ENCODE results near the gene TMPRSS6. TPM values are rescaled to one million over a fixed set of nuclear protein-coding genes. Genes with fewer than 3 reads are reported as not detected.

TMPRSS6 gene
- total RNA-seq, 4 donors from 2014 or later = not detected

DNA sequence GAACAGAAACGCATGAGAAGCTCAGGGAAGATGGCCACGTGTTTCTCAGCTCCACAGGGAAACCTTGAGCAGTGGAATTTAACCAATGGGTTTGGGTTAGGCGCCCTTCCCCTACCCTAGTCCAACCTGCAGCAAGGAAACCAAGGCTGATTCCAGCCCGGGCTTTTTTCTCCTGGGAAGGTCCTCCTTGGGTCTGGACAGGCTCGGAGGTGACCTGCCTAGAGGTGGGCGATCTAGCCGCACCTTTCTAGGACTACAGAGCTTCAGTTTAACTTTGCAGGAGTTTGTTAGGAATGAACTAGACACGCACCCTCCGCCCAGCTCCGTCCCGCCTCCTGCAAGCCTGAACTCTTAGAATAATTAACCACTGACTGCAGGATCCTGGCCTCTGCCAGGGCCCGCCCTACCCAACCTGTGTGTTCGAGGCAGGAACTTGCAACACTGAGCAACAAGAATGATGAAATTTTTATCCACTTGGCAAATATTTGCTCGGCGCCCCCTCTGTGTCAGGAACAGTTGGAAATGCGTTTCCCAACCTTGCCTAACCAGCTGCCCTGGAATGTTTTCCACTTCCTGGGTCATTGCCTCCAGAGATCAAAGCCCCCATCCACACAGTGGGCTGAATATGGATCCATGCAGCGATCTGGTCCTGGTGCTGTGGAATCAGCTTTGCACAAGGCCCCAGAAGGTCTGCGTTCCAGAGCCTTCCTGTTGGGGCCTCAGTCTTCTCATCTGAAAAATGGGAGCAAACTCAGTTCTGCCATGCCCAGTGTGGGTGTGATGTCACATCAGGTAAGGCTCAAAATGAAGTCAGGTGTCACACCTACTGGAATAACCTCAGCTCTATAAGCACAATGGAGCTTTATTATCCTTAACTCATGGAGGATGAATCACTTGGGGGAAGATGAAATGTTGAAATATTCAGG, 76.7 kb downstream of the TMPRSS6 start:
- no peak for DNase-seq (ENCODE audit: extremely low spot score)
- H3K4me3 ChIP-seq = no peak overlapping the region
- peak in 1 of 2 donors; percentile 3 for TF ChIP-seq POLR2AphosphoS5 (IDR thresholded peaks at IDR 0.05)
- TF ChIP-seq EP300 (IDR thresholded peaks at IDR 0.05) = no peak
- 62% methylated on average over 18 of the region's 18 CpGs for WGBS
- no peaks in the 10 kb centered on the region for H3K9me3 ChIP-seq
- no peaks in the 10 kb centered on the region for H3K4me1 ChIP-seq
- peaks cover 0 to 34% (median 2%) of the 10 kb centered on the region in 4 donors for H3K27me3 ChIP-seq
- H3K36me3 ChIP-seq = peaks cover 13 to 29% (median 17%) of the 10 kb centered on the region in 4 donors
- H3K27ac ChIP-seq (replicated peaks in 1 of 4) = no peak overlapping the region
- intact Hi-C loops (cut with DNase I) = no loop called here

- Histone ChIP-seq H3K4me3 (no peak overlapping the region), H3K36me3 (peaks cover 20 to 36% (median 23%) of the 10 kb centered on the region in 4 donors), H3K4me1 (no peaks in the 10 kb centered on the region), H3K27ac (replicated peaks in 1 of 4) (no peak overlapping the region), H3K27me3 (peaks cover 0 to 27% (median under 1%) of the 10 kb centered on the region in 4 donors), H3K9me3 (no peaks in the 10 kb centered on the region)
- 72% methylated on average over 2 of the region's 2 CpGs for WGBS
- TF ChIP-seq, protein P1, sequence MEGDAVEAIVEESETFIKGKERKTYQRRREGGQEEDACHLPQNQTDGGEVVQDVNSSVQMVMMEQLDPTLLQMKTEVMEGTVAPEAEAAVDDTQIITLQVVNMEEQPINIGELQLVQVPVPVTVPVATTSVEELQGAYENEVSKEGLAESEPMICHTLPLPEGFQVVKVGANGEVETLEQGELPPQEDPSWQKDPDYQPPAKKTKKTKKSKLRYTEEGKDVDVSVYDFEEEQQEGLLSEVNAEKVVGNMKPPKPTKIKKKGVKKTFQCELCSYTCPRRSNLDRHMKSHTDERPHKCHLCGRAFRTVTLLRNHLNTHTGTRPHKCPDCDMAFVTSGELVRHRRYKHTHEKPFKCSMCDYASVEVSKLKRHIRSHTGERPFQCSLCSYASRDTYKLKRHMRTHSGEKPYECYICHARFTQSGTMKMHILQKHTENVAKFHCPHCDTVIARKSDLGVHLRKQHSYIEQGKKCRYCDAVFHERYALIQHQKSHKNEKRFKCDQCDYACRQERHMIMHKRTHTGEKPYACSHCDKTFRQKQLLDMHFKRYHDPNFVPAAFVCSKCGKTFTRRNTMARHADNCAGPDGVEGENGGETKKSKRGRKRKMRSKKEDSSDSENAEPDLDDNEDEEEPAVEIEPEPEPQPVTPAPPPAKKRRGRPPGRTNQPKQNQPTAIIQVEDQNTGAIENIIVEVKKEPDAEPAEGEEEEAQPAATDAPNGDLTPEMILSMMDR (IDR thresholded peaks at IDR 0.05) = no peak
- no peak for TF ChIP-seq POLR2A (IDR thresholded peaks at IDR 0.05; ENCODE audit: low read depth)
- TF ChIP-seq EP300 (IDR thresholded peaks at IDR 0.05) = no peak
- no peak for TF ChIP-seq POLR2AphosphoS5 (IDR thresholded peaks at IDR 0.05)
- intact Hi-C loops (cut with DNase I) = no loop called here
- DNase-seq (ENCODE audit: extremely low spot score) = no peak
Observed at GRCh38 chr22:37032134-37032534, 77.4 kb downstream of the TMPRSS6 start.

DNA sequence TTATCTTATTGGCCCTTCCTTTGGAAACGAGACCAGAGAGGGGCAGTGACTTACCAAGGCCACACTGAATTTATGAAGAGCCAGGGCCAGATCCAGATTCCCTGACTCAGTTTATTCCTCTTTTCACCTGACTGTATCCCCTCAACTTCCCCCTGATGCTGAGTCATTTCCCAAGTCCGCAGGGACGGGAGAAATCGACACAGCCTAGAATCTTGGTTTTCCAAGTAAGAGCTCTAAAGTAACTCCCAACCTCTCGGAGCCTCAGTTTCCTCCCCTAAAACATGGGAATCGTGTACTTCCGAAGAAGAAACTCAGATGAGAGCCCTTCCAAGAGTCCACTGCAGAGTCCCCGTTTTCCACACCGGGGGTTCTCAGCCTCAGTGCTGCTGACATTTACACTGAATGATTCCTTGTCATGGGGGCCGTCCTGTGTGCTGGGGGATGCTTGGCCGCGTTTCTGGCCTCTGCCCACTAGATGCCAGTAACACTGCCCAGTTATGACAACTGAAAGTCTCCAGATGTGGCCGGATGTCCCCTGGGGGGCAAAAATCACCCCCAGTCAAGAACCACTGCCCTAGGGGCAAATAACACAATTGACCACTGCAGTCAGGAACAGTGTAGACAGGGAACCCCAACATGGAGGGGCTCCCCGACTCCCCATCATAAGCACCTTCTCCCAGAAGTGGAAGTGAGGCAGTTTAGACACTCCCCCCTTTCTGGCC, 78.8 kb downstream of the TMPRSS6 start:
- Histone ChIP-seq H3K27ac (replicated peaks in 1 of 4) (no peak overlapping the region), H3K36me3 (peaks cover 24 to 50% (median 32%) of the 10 kb centered on the region in 4 donors), H3K4me3 (no peak overlapping the region), H3K9me3 (no peaks in the 10 kb centered on the region), H3K27me3 (peaks cover 0 to 15% (median 0%) of the 10 kb centered on the region in 4 donors), H3K4me1 (peaks cover 0 to 5% (median 0%) of the 10 kb centered on the region in 4 donors)
- WGBS = 72% methylated on average over 11 of the region's 14 CpGs
- TF ChIP-seq EP300 (IDR thresholded peaks at IDR 0.05) (no peak), POLR2A (IDR thresholded peaks at IDR 0.05; ENCODE audit: low read depth) (no peak)
- DNase-seq (ENCODE audit: extremely low spot score) = no peak
- intact Hi-C loops (cut with DNase I) = no loop called here

DNA sequence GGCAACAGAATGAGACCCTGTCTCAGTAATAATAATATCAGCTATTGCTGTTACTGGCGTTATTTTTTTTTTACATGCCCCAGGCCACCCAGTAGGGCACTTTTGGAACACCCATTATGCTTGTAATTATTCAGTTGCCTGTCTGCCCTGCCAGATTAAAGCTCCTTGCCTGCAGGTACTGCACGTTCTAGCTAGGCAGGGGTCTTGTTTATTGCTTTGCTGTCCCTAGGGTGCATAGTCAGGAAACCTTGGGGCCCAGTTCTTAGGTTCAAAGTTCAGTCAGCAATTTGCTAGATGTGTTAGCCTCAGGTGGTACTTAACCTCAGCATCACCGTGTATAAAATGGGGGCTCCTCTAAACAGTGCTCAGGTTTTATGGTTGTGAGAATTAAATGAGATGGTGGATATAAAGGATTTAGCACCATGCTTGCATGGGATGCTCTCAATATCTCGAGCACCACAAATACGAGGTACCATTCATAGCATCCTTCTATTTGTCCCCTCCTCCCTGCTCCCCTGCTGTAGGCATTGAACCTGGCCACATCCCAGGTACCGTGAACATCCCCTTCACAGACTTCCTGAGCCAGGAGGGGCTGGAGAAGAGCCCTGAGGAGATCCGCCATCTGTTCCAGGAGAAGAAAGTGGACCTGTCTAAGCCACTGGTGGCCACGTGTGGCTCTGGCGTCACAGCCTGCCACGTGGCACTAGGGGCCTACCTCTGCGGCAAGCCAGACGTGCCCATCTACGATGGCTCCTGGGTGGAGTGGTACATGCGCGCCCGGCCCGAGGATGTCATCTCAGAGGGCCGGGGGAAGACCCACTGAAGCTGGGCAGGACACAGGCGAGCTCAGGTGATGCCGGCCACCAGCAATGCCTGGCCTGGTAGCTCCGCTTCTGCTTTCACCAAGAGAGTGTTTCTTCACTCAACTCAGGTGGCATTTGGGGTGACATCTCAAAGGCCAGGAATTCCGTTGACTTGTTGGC, 80.5 kb downstream of the TMPRSS6 start:
- Histone ChIP-seq H3K27ac (replicated peaks in 1 of 4) (no peak overlapping the region), H3K36me3 (peaks cover 37 to 67% (median 48%) of the 10 kb centered on the region in 4 donors), H3K27me3 (peaks cover 0 to 4% (median 0%) of the 10 kb centered on the region in 4 donors), H3K4me1 (peaks cover 0 to 10% (median 6%) of the 10 kb centered on the region in 4 donors), H3K9me3 (no peaks in the 10 kb centered on the region), H3K4me3 (no peak overlapping the region)
- DNase-seq (ENCODE audit: extremely low spot score) = no peak
- intact Hi-C loops (cut with DNase I) = no loop called here
- 86% methylated on average over 14 of the region's 22 CpGs for WGBS
- TF ChIP-seq EP300 (IDR thresholded peaks at IDR 0.05) = no peak
- no peak for TF ChIP-seq POLR2A (IDR thresholded peaks at IDR 0.05; ENCODE audit: low read depth)
- no peak for TF ChIP-seq POLR2AphosphoS5 (IDR thresholded peaks at IDR 0.05)

DNA sequence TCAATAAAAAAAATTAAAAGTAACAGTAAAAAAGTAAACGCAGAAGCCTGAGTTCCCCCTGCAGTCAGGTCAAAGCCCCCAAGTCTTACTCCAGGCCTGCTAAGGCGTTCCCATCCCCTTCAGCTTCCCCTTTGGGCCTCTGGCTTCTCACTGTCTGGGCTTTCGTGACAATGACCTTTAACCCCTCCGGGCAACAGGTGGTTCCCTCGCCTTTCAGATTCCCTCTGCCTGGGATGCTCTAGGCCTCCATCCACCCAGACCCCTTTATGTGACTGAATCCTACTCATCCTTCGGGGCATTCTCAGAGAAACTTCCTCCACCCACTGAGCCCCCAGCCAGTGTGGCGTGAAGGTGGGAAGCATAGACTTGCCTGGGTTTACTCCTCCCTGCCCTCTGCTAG, 82.0 kb downstream of the TMPRSS6 start:
- no peaks in the 10 kb centered on the region for H3K9me3 ChIP-seq
- TF ChIP-seq EP300 (IDR thresholded peaks at IDR 0.05) = no peak
- TF ChIP-seq POLR2AphosphoS5 (IDR thresholded peaks at IDR 0.05) = no peak
- TF ChIP-seq, protein P1 (IDR thresholded peaks at IDR 0.05) = no peak
- H3K36me3 ChIP-seq = peaks cover 37 to 80% (median 50%) of the 10 kb centered on the region in 4 donors
- 87% methylated on average over 7 of the region's 7 CpGs for WGBS
- DNase-seq (ENCODE audit: extremely low spot score) = no peak
- intact Hi-C loops (cut with DNase I) = no loop called here
- H3K4me1 ChIP-seq = peaks cover 5 to 22% (median 16%) of the 10 kb centered on the region in 4 donors
- no peak overlapping the region for H3K4me3 ChIP-seq
- no peak overlapping the region for H3K27ac ChIP-seq (replicated peaks in 1 of 4)
- H3K27me3 ChIP-seq = no peaks in the 10 kb centered on the region

All from esophagus muscularis mucosa (tissue), 4 donors.